Measurements from ENCODE around the gene SLC39A7. TPM values are rescaled to one million over a fixed set of nuclear protein-coding genes. Genes with fewer than 3 reads are reported as not detected.

Gene SLC39A7
- total and polyA plus RNA-seq, 2 of the 13 experiments (the other 11 are each of a cell fraction or from before 2014, with no cell fraction given): 142 to 229 TPM

- TF ChIP-seq HDAC6 (IDR thresholded peaks at IDR 0.05; ENCODE audit: low read depth, low read length) (no peak), HNF1A (IDR thresholded peaks at IDR 0.05; ENCODE audit: low read depth) (0 out of 2 replicates have a peak, but pooled peaks have one; percentile 38), HNF1A (CRISPR knock-in tag; IDR thresholded peaks at IDR 0.05; ENCODE audit: borderline replicate concordance) (peak; percentile 39), NFYB (CRISPR knock-in tag; IDR thresholded peaks at IDR 0.05) (peak; percentile 93), ATF3 (CRISPR knock-in tag; IDR thresholded peaks at IDR 0.05) (no peak), PAWR (CRISPR knock-in tag; IDR thresholded peaks at IDR 0.05; ENCODE audit: borderline replicate concordance) (peak; percentile 90; the same call in 1 of the 2 replicates), DMAP1 (CRISPR knock-in tag; IDR thresholded peaks at IDR 0.05) (peak; percentile 69), SP5 (CRISPR knock-in tag; IDR thresholded peaks at IDR 0.05; ENCODE audit: borderline replicate concordance, low read depth) (peak; percentile 71), HES4 (CRISPR knock-in tag; IDR thresholded peaks at IDR 0.05; ENCODE audit: borderline replicate concordance) (no peak; the same call in none of the 2 replicates), ELF1 (CRISPR knock-in tag; IDR thresholded peaks at IDR 0.05) (peak; percentile 62; the same call in 1 of the 2 replicates), PHF21A (CRISPR knock-in tag; IDR thresholded peaks at IDR 0.05) (peak; percentile 87), GATAD1 (CRISPR knock-in tag; IDR thresholded peaks at IDR 0.05) (peak; percentile 72), ZNF180 (CRISPR knock-in tag; IDR thresholded peaks at IDR 0.05; ENCODE audit: borderline replicate concordance, low read depth) (no peak), FOXC1 (CRISPR knock-in tag; IDR thresholded peaks at IDR 0.05; ENCODE audit: borderline replicate concordance) (peak; percentile 15; the same call in 1 of the 2 replicates), ZNF607 (CRISPR knock-in tag; IDR thresholded peaks at IDR 0.05; ENCODE audit: borderline replicate concordance) (peak; percentile 90), ZNF709 (CRISPR knock-in tag; IDR thresholded peaks at IDR 0.05) (peak; percentile 78), CTCF (CRISPR knock-in tag; IDR thresholded peaks at IDR 0.05) (peak; percentile 74), U2AF1 (optimal IDR thresholded peaks at IDR 0.05; ENCODE audit: low read depth, low read length) (no peak), HOXA3 (CRISPR knock-in tag; IDR thresholded peaks at IDR 0.05) (peak; percentile 70), ZBTB46 (CRISPR knock-in tag; IDR thresholded peaks at IDR 0.05; ENCODE audit: borderline replicate concordance) (no peak), AHR (CRISPR knock-in tag; IDR thresholded peaks at IDR 0.05) (peak; percentile 71; the same call in 1 of the 2 replicates), PRMT3 (CRISPR knock-in tag; IDR thresholded peaks at IDR 0.05; ENCODE audit: borderline replicate concordance, low read depth) (no peak)
Observed at GRCh38 chr6:33248932-33249731, 48.5 kb downstream of the SLC39A7 start (continued).
